GM18951 (cell line): ENCODE results near the gene PTPN3.

Experiments used
- POLR2A ChIP-seq: IDR thresholded peaks from 4 replicates; pipeline ENCODE4 v1.6.1; 2011; ENCODE audit warnings: mild to moderate bottlenecking; ENCODE audit not compliant: insufficient read length, insufficient read depth; ENCODE audit errors: extremely low read depth
- in situ Hi-C: fragments of 300-500 bp; cut with MboI; formaldehyde crosslinking; loops from one replicate; pipeline ENCODE4 v1.12.0; 2022; ENCODE audit warnings: low sequenced_read_pairs, mixed read lengths, inconsistent platforms; ENCODE audit not compliant: unreplicated experiment

PTPN3 gene

DNA sequence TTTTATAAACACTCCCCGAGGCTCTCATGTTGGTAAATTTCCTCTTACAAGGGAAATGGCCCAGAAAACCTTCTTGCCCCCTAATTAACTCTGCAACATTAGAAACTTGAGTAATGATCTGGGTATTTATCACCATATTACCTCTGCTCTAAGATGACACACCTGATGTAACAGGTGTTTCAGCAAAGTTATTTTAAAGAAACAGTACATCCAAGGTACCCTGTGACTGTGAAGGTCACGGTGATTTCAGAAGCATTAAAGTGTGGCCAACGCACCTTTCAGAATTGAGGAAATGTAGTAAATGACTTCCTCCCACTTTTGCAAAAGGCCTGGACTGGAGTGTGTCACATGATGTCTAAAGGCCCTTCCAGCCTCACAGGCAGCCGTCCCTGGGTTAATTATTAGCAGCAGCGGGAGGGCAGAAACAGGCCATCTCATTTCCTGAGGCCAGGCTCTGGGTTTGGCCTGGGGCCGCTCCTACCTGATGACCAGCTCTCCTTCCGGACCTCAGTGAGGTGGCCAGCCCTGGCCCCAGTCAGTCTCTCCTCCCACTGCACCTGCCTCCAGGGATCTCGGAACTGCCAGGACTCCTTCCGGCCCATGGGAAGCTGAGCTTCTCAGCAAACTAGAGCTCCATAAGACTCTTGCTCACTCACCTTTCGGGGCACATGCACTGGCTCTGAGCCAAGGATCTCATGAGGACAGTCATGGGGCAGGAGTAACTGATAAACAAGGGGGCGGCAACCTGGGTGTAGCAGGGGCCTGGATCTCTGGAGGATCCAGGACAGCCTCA lies 20.7 kb downstream of the PTPN3 start:
- TF ChIP-seq POLR2A: no peak
- in situ Hi-C loops: no loop called here

DNA sequence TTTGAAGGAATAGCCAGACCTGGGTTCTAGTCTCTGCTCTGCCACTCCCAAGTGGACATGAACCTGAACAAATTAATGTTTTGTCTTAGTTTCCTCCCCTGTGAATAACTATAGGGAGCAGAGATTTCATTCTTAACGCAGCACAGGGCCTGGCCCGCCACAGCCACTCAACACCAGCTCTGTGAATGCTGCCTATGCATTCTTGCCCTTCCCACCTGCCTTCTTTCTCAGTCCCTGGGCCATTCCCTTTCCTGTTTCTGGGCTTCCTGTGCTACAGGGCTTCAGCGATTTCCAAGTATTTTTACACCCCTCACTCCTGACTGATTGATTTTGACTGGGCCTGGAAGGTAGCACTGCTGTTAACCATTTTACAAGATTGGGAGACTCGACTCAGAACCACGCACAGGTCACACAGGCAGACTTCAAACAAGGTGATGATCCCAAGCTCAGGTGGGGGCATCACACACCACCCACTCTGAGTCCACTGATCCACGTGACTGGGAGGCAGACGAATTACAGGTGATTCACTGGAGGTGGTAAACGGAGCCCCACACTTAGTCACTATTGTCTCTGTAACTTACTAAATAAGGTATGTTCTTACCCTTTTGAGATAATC lies 21.4 kb downstream of the PTPN3 start:
- TF ChIP-seq POLR2A: no peak
- in situ Hi-C loops: no loop called here

DNA sequence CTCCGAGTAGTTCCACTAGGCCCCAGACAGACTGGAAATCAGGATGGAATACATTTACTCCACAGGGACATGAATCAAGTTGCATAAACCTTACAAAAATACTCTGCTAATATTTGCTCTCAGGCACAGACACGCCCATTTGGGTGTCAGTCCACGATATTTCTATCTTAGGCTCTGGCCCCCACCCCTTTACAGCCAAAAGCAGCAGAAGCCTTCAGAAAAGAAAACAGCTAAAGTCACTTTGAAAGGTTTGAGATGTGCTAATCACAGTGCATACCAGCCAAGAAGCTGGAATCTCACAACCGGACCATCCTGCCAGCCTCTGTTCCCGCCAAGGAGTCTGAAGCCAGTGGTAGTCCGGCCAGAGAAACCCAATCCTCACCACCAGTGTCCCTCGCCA lies 22.6 kb downstream of the PTPN3 start:
- no peak for TF ChIP-seq POLR2A
- in situ Hi-C loops: no loop called here

DNA sequence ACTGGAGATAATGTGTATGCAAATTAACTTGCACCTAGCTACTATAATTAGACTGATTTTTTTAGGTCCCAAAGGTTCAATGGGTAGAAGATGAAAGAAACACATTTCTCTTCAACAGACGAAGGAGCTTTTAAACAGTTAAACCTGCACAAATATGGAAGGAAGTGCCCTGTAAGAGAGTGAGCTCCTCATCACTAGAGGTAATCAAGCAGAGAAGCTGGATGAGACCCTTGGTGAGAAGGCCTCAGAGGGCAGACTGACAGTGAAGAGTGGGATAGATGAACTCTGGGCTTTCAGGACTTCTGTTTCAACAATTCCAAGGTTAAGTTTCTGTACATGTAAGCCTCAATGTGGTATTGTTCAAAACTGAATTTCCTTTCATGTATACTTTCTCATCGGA lies 23.2 kb downstream of the PTPN3 start:
- TF ChIP-seq POLR2A: no peak
- in situ Hi-C loops: no loop called here

DNA sequence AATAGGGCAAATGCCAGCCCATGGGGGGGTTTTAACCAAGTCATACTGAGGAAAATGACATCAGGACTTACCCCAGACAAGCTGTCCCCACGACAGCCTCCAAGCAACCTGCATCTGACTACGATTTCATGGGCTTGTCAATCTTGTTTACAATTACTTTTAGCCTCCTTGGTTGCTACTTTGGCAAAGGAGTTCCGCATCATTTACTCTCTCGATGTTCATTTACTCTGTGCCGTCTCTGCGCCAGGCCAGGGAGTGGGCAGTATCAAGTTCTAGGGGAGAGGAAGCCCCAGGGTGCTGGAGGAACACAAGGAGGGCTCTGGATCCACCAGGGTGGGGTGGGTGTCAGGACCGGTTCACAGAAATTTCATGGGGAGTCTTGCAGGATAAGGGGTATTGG lies 23.9 kb downstream of the PTPN3 start:
- no peak for TF ChIP-seq POLR2A
- in situ Hi-C loops: no loop called here

DNA sequence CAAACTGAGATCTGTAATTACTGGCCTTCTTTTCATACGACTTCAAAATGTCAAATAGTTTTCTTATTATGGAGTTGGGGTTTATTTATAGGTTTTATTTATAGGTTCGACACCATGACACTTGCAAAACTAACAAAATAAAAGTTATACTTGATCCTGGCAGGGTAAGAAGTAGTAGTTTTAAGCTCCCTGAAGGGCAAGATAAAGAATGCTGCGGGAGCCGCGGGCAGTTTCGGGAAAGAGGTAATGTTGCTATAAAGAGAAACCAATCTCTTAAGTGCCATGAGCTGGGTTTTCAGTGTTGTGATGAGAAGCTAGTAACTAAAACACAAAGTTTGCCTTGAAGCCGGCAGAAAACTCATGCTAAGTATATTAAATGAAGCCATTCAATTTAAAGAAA lies 24.8 kb downstream of the PTPN3 start:
- in situ Hi-C loops: no loop called here
- no peak for TF ChIP-seq POLR2A

DNA sequence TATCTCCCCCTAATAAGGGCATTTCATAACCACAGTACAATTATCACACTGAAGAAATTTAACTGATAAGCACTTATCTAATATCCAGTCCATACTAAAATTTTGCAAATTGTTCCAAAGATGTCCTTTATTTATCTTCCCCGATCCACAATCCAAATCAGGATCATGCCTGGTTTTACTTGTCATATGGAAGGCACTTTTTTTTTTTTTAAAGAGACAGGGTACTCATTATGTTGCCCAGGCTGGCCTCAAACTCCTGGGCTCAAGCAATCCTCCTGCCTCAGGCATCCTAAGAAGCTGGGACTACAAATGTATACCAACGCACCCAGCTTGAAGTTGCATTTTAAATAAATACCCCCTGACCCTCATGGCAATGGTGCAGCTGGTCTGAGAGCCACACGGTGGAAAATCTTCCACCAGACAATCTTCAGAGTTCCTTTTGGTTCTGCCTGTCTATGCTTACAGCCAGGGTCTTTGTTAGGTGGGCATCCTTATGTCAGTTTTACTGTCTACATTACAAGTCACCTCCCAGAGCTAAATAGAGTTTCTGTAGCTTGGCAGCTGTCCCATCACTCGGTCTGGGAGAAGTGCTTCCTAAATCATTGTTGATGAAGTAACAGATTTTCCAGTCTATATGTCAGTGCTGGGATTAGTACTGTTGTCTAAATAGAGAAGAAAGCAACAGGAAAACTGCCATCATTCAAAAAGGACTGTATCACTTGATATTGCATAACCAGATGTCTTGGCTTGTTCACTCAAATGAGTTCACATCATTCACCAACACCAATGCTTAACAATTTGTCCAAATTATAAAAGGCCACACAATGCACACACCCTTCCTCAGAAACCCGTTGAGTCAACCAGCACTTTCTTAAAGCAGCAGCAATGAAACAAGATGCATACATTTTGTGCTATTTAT lies 26.4 kb downstream of the PTPN3 start:
- in situ Hi-C loops: no loop called here
- TF ChIP-seq POLR2A: no peak

DNA sequence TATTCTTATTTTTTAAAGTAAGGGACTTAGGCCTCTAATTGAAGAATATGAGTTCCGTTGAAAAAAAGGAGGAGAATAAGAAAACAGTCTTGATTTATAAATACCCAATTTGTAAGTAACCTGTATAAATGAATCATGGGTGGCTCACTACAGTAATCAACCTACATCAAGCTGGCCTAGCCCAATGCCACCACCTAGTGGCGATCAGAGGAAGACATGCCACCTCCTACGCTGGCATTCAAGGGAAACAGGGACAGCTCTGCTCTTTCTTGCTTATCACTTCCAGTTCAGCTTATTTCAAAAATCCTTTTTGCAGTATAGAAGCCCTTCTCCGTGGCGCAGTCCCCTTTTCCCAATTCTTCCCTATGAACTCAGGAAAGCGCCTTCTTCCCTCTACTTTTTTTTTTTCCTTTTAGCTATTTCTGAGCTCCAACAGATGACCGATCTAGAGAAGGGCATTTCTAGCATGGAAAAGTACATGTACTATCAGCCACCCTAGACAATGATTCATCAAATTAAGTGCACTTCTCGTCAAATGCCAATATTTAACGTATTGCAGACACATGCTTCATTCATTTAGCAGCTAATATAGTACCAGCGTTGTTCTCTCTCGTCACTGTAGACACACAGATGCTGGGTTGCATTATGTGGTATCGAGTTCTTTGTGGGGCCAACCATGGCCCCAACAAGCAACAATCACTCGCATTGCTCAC lies 28.3 kb downstream of the PTPN3 start:
- in situ Hi-C loops: no loop called here
- TF ChIP-seq POLR2A: no peak

DNA sequence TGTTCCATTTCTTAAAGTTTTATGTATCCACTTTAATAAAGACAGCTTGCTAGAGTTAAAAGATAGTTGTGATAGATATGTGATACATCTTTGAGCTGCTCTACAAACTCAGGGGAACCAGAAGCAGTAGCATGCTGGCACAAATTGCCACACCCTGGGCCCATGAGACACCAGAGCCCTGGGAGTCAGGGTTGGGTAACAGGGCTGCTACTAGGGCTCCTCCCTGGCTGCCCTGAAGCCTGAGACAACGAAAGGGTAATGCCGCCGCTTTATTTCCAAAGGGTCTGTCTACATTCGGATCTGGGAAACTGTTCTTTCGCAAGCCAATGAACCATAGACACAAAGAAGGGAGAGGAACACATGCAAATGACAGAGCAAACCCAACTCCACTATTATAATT lies 29.2 kb downstream of the PTPN3 start:
- no peak for TF ChIP-seq POLR2A
- in situ Hi-C loops: no loop called here

DNA sequence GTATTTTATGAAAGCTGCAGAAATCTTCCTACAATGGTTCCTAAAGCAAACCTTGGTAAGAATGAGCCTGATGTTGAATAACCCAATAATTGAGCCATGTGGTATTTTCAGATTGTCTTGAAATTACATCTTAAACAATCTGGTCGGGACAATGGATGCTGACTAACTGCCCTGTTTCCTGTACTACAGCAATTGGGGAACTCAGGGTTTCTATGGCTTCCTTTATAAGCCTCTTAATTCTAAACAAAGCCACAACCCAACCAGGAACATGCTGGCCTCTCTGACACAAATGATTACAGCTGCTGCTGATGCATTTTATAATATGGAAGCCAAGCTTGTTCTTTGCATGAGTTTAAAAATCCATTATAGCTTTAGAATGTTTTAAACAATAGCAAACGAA lies 30.2 kb downstream of the PTPN3 start:
- TF ChIP-seq POLR2A: no peak
- in situ Hi-C loops: no loop called here

DNA sequence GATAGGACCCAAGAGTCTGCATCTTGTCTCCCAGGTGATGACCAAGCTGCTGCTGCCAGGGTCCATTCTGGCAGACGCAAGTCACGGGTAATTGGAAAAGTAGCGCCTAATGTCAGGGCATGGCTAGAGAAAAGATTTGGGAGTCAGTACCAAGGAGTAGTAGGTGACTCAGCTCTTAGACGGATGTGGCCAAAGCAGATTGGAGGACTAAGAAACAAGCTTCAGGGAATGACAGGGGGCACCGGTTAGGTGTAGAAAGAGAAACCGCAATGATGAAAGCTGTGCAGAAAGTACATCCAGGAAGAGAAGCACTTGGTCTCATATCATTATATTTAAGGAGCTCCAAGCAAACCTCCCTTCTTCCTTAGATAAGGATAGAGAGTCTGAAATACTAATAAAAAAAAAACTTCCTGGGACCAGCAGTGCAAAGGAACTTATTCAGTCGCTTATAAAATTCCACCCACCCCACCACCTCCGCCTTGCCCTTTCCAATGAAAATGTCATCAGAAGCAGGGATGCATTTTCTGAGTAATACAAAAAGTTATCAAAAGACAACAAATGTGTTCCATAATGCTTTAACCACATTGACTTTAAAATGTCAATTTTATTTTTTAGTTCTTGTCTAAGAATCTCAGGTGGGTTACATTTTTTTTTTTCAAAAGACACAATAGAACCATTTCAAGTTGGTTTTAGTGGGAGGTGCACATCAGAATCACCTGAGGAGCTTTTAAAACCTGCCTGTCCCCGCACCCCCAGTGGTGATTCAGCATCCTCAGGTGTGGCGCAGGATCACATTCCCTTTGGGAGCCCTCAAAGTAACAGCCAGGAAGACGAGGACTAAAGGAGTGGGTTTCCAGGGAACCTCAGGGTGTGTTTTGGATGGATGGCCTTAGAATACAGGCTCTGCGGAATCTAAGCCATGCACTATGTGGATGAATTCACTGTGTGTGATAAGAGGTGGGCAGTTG lies 31.2 kb downstream of the PTPN3 start:
- in situ Hi-C loops: no loop called here
- TF ChIP-seq POLR2A: no peak

DNA sequence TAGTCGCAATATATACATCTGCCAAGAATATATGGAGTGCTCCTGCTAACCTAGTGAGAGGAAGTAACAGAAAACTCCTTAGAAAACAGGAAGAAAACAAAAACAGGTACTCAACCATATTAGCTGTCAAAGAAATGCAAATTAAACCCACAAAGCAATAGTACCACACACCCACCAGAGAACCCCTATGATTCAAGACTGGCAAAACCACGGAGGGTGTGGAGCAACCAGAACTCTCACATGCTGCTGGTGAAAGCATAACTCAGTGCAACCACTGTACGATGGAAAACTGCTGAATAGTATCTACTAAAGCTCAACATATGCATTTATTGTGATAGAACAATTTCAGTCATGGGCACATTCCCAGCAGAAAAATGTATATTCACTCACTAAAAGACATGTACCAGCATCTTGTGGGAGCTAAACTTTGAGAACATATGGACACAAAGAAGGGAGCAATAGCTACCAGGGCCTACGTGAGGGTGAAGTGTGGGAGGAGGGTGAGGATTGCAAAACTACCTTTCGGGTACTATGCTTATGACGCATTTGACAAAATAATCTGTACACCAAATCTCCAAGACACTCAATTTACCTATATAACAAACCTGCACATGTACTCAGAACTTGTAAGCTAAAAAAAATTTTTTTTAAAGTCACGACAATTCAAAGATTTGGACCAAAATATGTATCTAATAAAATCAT lies 34.0 kb downstream of the PTPN3 start:
- no peak for TF ChIP-seq POLR2A
- in situ Hi-C loops: no loop called here

DNA sequence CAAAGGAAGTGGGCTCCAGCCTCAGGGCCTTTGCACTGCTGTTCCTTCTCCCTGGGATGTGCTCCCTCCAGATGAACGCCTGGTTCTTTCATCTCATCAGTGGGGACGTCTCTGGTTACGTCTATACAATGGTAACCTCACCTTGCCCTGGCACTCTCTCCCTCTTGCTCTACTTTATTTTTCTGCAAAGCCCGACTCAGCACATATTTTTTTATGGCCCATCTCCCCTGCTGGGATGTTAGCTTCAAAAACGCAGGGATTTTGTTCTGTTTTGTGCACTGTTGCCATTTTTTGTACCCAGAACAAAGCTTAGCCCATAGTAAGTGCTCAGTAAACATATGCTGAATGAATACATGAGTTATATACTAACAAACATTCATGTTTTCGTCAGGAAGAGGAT lies 37.5 kb downstream of the PTPN3 start:
- no peak for TF ChIP-seq POLR2A
- in situ Hi-C loops: no loop called here
